ENCODE data around the gene GCDH.

Gene GCDH

DNA sequence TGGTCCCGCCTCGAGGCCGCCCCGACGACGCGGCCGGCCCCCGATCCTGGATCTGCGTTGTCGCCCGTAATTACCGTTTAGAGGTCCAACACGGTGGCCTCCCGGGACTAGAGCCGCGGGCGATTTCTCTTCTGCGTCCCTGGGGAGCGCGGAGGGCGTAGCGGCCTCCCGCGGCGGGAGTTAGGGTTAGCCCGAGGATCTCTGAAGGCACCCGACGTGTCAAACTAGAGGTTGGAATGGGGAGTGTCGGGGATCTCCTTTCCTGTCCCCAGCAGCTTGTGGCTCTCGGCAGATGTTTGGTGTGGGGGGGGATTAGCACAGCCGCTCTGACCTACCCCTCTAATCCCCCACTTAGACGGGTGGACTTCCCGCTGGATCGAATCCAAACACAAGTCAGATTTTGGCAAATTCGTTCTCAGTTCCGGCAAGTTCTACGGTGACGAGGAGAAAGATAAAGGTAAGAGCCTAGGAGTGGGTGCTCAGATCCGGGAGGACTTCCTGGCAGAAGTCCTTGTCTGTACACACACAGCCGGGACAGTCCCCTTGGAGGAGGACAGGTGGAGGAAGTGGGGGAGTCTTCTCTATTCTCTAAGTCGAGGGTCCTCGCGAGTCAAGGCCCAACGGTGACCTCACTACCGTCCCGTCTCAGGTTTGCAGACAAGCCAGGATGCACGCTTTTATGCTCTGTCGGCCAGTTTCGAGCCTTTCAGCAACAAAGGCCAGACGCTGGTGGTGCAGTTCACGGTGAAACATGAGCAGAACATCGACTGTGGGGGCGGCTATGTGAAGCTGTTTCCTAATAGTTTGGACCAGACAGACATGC lies 48.0 kb downstream of the GCDH start:
- no peak for DNase-seq (ENCODE audit: low read depth in 1 of 2, low spot score in 1 of 2)
- Histone ChIP-seq H3K27ac (replicated peaks) (peak overlapping the region; percentile 97), H3K27me3 (ENCODE audit: insufficient read depth, poor library complexity, severe bottlenecking) (no peaks in the 10 kb centered on the region), H3K4me3 (replicated peaks; ENCODE audit: insufficient read depth, low read length) (peak overlapping the region; percentile 78)
- TF ChIP-seq CTCF (IDR thresholded peaks at IDR 0.05; ENCODE audit: insufficient read depth, low read length), result no peak
- TF ChIP-seq REST (IDR thresholded peaks at IDR 0.05; ENCODE audit: insufficient replicate concordance, low read depth), result peak; percentile 69
- peak; percentile 59 for TF ChIP-seq POLR2AphosphoS5 (IDR thresholded peaks at IDR 0.05; ENCODE audit: low read depth)

- Histone ChIP-seq H3K27ac (replicated peaks) (peak overlapping the region; percentile 97), H3K27me3 (ENCODE audit: insufficient read depth, poor library complexity, severe bottlenecking) (no peaks in the 10 kb centered on the region), H3K4me3 (replicated peaks; ENCODE audit: insufficient read depth, low read length) (peak overlapping the region; percentile 78)
- TF ChIP-seq CTCF (IDR thresholded peaks at IDR 0.05; ENCODE audit: insufficient read depth, low read length), result no peak
- peak; percentile 78 for TF ChIP-seq POLR2AphosphoS5 (IDR thresholded peaks at IDR 0.05; ENCODE audit: low read depth)
- TF ChIP-seq GABPA (IDR thresholded peaks at IDR 0.05; ENCODE audit: low read depth), result no peak
- no peak for TF ChIP-seq SPI1 (IDR thresholded peaks at IDR 0.05; ENCODE audit: borderline replicate concordance, low read depth)
- no peak for TF ChIP-seq REST (IDR thresholded peaks at IDR 0.05; ENCODE audit: insufficient replicate concordance, low read depth)
- DNase-seq (ENCODE audit: low read depth in 1 of 2, low spot score in 1 of 2), result peak in 1 of 2 experiments; percentile 71
These were observed 49.0 kb downstream of the GCDH start for GRCh38 chr19:12939975-12940423.

- TF ChIP-seq SPI1 (IDR thresholded peaks at IDR 0.05; ENCODE audit: borderline replicate concordance, low read depth) (no peak), CTCF (IDR thresholded peaks at IDR 0.05; ENCODE audit: insufficient read depth, low read length) (no peak), GABPA (IDR thresholded peaks at IDR 0.05; ENCODE audit: low read depth) (no peak), REST (IDR thresholded peaks at IDR 0.05; ENCODE audit: insufficient replicate concordance, low read depth) (no peak), POLR2AphosphoS5 (IDR thresholded peaks at IDR 0.05; ENCODE audit: low read depth) (no peak)
- Histone ChIP-seq H3K27ac (replicated peaks) (peak overlapping the region; percentile 97), H3K27me3 (ENCODE audit: insufficient read depth, poor library complexity, severe bottlenecking) (no peaks in the 10 kb centered on the region), H3K4me3 (replicated peaks; ENCODE audit: insufficient read depth, low read length) (peak overlapping the region; percentile 78)
- no peak for DNase-seq (ENCODE audit: low read depth in 1 of 2, low spot score in 1 of 2)
These were observed 49.9 kb downstream of the GCDH start for GRCh38 chr19:12940897-12941296.
